Right kidney (tissue), 1 donor: ENCODE results near the gene SLC27A5.
A peak's percentile ranks its signal among the peaks of the same experiment; 100 is the strongest.
"Not testable (repeated sequence)": the region's sequence is repeated elsewhere in the genome, so short reads cannot be mapped to it uniquely, and the experiment has no call there.

Source experiments
- DNase-seq: peaks from one replicate; pipeline ENCODE4 v3.0.0-alpha.2; 2016

Gene SLC27A5

GRCh38 chr19:58469241-58470013 lies 42.4 kb downstream of the SLC27A5 start:
- no peak for DNase-seq

DNA sequence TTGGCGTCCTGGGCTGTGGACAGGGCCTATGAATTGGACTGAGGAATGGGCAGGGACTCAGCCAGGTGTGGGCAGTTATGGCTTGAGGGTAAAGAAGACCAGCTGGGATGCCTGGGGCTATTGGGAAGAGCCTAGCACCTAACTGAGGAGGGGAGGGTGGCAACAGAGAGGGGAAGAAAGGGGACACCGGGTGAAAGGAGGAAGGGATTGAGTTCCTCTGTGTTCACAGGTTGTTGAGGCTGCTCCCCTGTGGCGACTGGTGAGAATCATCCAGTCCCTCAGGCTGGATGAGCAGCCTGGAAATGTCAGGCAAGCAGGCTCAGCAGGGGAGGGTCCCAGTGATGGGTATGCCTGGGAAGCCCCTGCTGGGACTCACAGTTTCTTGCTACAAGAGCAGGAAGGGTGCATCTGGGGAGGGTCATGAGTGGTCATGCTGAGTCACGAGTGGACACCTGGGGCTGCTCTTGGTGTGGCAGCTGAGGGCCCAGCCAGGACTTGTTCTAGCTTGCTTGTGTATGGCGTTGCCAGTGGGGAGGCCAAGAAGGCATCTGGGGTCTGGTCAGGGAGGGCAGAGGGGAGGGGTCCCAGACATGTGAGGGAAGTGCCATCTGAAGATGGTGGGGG lies 43.5 kb downstream of the SLC27A5 start:
- no peak for DNase-seq

- DNase-seq, result peak; percentile 95
These were observed 44.8 kb downstream of the SLC27A5 start, which contains the start of gene ZNF324 for GRCh38 chr19:58466760-58467589. Gene ZNF324 (plus strand): TSS chr19:58467080. CDS start chr19:58469186, 2,106 bp downstream.

DNA sequence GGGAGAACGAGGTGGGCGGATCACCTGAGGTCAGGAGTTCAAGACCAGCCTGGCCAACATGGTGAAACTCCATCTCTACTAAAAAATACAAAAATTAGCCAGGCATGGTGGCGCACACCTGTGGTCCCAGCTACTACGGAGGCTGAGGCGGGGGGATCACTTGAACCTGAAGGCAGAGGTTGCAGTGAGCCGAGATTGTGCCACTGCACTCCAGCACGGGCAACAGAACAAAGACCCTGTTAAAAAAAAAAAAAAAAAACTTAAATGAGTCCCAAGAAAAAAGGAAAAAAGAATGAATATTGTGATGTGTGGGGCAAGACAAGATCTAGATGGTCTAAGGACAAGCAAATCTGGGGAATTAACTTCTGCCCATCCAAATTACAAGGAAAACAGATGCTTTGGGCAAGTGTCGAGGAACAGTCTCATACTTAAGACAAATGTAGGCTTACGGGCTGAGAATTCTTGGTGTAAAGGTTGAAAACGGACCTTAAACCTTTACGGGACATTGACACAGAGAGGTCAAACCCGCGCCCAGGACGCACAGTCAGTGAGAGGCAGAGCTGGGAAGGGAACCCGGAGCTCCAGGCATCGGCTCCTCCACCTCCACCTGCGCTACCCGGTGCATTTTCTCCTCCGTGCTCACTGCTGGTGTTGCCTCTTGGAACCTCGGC lies 45.6 kb downstream of the SLC27A5 start:
- DNase-seq, result no peak

- DNase-seq, result no peak
These were observed 51.8 kb downstream of the SLC27A5 start for GRCh38 chr19:58460039-58460438.

DNA sequence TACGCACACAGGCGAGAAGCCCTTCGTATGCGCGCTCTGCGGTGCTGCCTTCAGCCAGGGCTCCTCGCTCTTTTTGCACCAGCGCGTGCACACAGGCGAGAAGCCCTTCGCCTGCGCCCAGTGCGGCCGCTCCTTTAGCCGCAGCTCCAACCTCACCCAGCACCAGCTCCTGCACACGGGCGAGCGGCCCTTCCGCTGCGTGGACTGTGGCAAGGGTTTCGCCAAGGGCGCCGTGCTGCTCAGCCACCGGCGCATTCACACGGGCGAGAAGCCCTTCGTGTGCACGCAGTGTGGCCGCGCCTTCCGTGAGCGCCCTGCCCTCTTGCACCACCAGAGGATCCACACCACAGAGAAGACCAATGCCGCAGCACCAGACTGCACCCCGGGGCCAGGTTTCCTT lies 55.7 kb downstream of the SLC27A5 start:
- no peak for DNase-seq

DNA sequence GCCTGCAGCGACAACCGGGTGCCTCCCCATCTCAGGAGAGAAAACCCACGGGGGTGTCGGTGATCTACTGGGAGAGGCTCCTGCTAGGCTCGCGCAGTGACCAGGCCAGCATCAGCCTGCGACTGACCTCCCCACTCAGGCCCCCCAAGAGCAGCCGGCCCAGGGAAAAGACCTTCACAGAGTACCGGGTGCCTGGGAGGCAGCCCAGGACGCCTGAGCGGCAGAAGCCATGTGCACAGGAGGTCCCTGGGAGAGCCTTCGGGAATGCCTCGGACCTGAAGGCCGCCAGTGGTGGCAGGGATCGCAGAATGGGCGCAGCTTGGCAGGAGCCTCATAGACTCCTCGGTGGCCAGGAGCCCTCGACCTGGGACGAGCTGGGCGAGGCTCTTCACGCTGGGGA lies 56.5 kb downstream of the SLC27A5 start:
- no peak for DNase-seq

GRCh38 chr19:58453743-58454142 lies 58.0 kb downstream of the SLC27A5 start:
- no peak for DNase-seq

- peak; percentile 94 for DNase-seq
These were observed 60.3 kb downstream of the SLC27A5 start, which contains the start of gene ZNF324B for GRCh38 chr19:58451358-58452101. Gene ZNF324B (plus strand): TSS chr19:58451622. CDS start chr19:58453702, 2,080 bp downstream.

DNA sequence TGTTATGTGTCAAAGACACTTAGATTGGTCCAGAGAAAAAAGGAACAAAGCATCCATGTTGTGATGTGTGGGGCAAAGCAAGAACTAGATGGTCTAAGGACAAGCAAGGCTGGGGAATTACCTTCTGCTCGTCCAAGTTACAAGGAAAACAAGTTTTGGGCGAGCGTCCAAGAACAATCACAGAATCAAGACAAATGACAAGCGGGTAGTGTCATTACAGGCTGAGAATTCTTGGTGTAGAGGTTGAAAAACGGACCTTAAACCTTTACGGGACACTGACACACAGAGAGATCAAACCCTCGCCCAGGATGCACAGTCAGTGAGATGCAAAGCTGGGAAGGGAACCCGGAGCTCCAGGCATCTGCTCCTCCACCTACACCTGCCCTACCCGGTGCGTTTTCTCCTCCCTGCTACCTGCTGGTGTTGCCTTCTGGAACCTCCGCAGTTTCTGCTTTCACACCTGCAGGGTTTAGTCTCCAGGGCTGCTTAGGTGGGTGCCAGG lies 60.9 kb downstream of the SLC27A5 start:
- DNase-seq, result no peak

- not testable (repeated sequence) for DNase-seq
These were observed 61.8 kb downstream of the SLC27A5 start for GRCh38 chr19:58449980-58450379.

DNA sequence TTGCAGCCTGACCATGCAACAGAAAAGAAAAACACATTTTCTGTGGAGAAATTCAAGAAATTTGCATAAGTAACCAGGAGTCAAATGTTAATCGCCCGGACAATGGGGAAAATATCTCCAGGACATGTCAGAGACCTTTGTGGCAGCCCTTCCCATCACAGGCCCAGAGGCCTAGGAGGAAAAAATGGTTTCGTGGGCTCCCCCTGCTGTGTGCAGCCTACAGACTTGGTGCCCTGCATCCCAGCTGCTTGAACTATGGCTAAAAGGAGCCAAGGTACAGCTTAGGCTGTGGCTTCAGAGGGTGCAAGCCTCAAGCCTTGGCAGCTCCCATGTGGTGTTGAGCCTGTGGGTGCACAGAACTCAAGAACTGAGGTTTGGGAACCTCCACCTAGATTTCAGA lies 62.9 kb downstream of the SLC27A5 start:
- not testable (repeated sequence) for DNase-seq
